ENCODE measurements around the gene AQP2.

AQP2 gene

DNA sequence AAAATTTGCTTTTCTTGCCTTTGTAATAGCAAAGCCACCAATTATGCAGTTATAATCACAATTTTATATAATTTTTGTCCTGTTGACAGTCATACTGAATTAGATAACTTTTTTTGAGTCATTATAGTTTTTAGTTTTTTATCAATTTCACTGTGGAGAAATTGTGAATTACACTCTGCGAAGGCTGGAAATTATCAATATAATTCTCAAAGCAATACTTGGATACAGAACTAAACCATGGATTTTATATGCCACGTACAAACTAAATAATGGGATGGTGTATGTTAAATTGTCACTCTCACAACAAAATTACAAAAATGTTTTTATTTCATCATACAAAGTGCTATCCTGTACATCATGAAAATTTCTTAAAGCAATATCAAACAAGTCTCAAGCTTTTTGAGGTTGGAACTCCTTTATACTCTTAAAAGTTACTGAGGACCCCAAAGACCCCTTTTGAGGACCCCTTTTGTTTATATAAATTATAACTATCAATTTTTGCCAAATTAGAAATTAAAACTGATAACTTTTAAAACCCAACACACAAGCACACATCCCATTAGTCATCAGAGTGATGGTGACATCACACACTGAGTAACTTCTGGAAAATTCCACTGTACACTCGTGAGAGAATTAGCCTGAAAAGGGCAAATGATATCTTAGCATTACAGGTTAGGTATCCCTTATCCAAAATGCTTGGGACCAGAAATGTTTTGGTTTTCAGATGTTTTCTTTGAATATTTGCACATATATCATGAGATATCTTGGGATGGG is 19.8 kb upstream of the AQP2 start:
- CTCF ChIA-PET: interaction anchor here (0.5 to 4.8 kb wide), 5 partner anchors 13 to 92 kb away, joined by 4 to 29 read pairs (median 5); no protein-coding TSS in a partner anchor
- H3K27ac ChIP-seq (ENCODE audit: extremely low read depth, low read depth, low read length): no peak overlapping the region
- no peaks in the 10 kb centered on the region for H3K4me1 ChIP-seq (ENCODE audit: control insufficient read depth, insufficient read depth, low read length)

DNA sequence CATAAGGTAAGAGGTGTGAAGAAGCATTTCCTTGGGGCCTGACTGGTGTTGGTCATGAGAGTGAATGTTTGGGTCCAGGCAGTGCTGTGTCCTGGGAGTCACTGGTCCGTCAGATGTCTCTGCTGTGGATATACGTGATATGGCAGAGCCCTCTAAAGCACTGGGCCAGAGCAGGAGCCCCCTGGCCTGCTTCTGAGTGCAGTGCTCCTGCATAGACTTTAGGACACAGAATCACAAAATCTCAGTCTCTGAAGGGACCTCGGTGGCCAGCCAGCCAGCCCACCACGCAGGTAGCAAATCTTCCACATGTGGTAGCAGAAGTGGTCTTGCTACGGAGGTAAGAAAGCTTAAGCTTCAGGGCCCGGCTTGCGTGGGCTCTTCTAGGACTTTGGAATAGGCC is 18.5 kb upstream of the AQP2 start:
- Histone ChIP-seq H3K4me3 (ENCODE audit: low read depth, low read length) (no peak overlapping the region), H3K9me3 (ENCODE audit: control insufficient read depth, insufficient read depth, low read depth, low read length) (no peaks in the 10 kb centered on the region), H3K27ac (ENCODE audit: extremely low read depth, low read depth, low read length) (no peak overlapping the region), H3K4me1 (ENCODE audit: control insufficient read depth, insufficient read depth, low read length) (no peaks in the 10 kb centered on the region), H3K36me3 (ENCODE audit: control insufficient read depth in 2 of 2, insufficient read depth in 1 of 2, low read length in 2 of 2) (no peaks in the 10 kb centered on the region)
- ChIA-PET CTCF (interaction anchor here (0.7 to 3.7 kb wide), 5 partner anchors 8 to 138 kb away, joined by 3 to 11 read pairs (median 3); no protein-coding TSS in a partner anchor), POLR2A (no interaction called here)
- TF ChIP-seq ZBTB21 (tag by site-specific recombination; IDR thresholded peaks at IDR 0.05) (no peak), ZNF121 (tag by site-specific recombination; IDR thresholded peaks at IDR 0.05) (no peak), ZBTB8A (tag by site-specific recombination; IDR thresholded peaks at IDR 0.05) (no peak), ZFHX2 (tag by site-specific recombination; conservative IDR thresholded peaks at IDR 0.05) (no peak), ZNF146 (tag by site-specific recombination; IDR thresholded peaks at IDR 0.05) (no peak), ZNF274 (IDR thresholded peaks at IDR 0.05; ENCODE audit: low read length) (no peak), ZNF274 (tag by site-specific recombination; IDR thresholded peaks at IDR 0.05; ENCODE audit: borderline replicate concordance) (no peak), ZNF302 (tag by site-specific recombination; IDR thresholded peaks at IDR 0.05; ENCODE audit: low read depth) (no peak), ZBTB1 (tag by site-specific recombination; IDR thresholded peaks at IDR 0.05) (no peak), GLIS1 (tag by site-specific recombination; IDR thresholded peaks at IDR 0.05) (no peak), ZNF214 (tag by site-specific recombination; IDR thresholded peaks at IDR 0.05; ENCODE audit: borderline replicate concordance) (no peak), ZNF423 (tag by site-specific recombination; IDR thresholded peaks at IDR 0.05) (no peak), ZNF660 (tag by site-specific recombination; IDR thresholded peaks at IDR 0.05) (no peak), ZNF174 (tag by site-specific recombination; IDR thresholded peaks at IDR 0.05) (no peak)
- TF ChIP-seq, protein P1, sequence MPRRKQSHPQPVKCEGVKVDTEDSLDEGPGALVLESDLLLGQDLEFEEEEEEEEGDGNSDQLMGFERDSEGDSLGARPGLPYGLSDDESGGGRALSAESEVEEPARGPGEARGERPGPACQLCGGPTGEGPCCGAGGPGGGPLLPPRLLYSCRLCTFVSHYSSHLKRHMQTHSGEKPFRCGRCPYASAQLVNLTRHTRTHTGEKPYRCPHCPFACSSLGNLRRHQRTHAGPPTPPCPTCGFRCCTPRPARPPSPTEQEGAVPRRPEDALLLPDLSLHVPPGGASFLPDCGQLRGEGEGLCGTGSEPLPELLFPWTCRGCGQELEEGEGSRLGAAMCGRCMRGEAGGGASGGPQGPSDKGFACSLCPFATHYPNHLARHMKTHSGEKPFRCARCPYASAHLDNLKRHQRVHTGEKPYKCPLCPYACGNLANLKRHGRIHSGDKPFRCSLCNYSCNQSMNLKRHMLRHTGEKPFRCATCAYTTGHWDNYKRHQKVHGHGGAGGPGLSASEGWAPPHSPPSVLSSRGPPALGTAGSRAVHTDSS (tag by site-specific recombination; IDR thresholded peaks at IDR 0.05): no peak

More for the DNA sequence above, 19.8 kb upstream of the AQP2 start:
- TF ChIP-seq ZNF335 (tag by site-specific recombination; conservative IDR thresholded peaks at IDR 0.05): peak; percentile 75
- TF ChIP-seq, protein P2, sequence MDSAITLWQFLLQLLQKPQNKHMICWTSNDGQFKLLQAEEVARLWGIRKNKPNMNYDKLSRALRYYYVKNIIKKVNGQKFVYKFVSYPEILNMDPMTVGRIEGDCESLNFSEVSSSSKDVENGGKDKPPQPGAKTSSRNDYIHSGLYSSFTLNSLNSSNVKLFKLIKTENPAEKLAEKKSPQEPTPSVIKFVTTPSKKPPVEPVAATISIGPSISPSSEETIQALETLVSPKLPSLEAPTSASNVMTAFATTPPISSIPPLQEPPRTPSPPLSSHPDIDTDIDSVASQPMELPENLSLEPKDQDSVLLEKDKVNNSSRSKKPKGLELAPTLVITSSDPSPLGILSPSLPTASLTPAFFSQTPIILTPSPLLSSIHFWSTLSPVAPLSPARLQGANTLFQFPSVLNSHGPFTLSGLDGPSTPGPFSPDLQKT (IDR thresholded peaks at IDR 0.05; ENCODE audit: borderline replicate concordance, low read depth, low read length): no peak
- POLR2A ChIA-PET: no interaction called here
- H3K4me3 ChIP-seq (ENCODE audit: low read depth, low read length): no peak overlapping the region
- H3K36me3 ChIP-seq (ENCODE audit: control insufficient read depth in 2 of 2, insufficient read depth in 1 of 2, low read length in 2 of 2): no peaks in the 10 kb centered on the region
- H3K9me3 ChIP-seq (ENCODE audit: control insufficient read depth, insufficient read depth, low read depth, low read length): no peaks in the 10 kb centered on the region

DNA sequence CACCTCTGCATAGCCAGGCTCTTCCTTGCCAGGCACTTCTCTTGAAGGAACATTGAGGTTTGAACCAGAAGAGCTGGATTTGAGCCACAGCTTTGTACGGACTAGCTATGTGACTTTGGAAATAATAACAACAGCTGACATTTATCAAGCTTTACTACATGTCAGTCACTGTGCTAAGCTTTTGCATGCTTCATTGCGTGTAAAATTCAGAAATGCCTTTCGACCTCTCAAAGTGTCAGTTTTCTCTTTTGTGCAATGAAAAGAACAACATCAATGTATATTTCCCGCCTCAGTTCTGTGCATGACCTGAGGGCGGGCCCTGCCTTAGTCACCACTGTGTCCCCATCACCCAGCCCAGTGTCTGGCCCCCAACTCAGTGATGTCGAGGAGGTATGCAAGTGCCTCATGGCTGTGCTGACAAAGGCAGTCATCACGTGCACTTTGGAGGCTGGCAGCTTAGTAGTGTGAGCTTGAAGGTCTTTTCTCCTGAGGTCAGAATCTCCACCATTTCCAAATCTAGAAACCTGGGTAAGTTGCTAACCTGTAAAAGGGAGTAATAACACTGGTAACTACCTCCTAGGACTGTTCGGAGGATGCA is 17.9 kb upstream of the AQP2 start:
- no peaks in the 10 kb centered on the region for H3K9me3 ChIP-seq (ENCODE audit: control insufficient read depth, insufficient read depth, low read depth, low read length)
- no peak overlapping the region for H3K4me3 ChIP-seq (ENCODE audit: low read depth, low read length)
- CTCF ChIA-PET: interaction anchor here (0.7 to 3.7 kb wide), 4 partner anchors 13 to 138 kb away, joined by 3 to 14 read pairs (median 7); no protein-coding TSS in a partner anchor
- H3K27ac ChIP-seq (ENCODE audit: extremely low read depth, low read depth, low read length): no peak overlapping the region
- POLR2A ChIA-PET: no interaction called here
- no peaks in the 10 kb centered on the region for H3K4me1 ChIP-seq (ENCODE audit: control insufficient read depth, insufficient read depth, low read length)
- H3K36me3 ChIP-seq (ENCODE audit: control insufficient read depth in 2 of 2, insufficient read depth in 1 of 2, low read length in 2 of 2): no peaks in the 10 kb centered on the region
- TF ChIP-seq WT1 (tag by site-specific recombination; IDR thresholded peaks at IDR 0.05) (no peak), OSR2 (tag by site-specific recombination; IDR thresholded peaks at IDR 0.05) (no peak), ZNF423 (tag by site-specific recombination; IDR thresholded peaks at IDR 0.05) (no peak), ZBTB17 (tag by site-specific recombination; IDR thresholded peaks at IDR 0.05) (no peak), ZBTB48 (tag by site-specific recombination; IDR thresholded peaks at IDR 0.05) (no peak), ZNF76 (tag by site-specific recombination; IDR thresholded peaks at IDR 0.05; ENCODE audit: borderline replicate concordance, low read depth) (no peak), ZNF837 (tag by site-specific recombination; IDR thresholded peaks at IDR 0.05) (no peak), ZNF624 (tag by site-specific recombination; IDR thresholded peaks at IDR 0.05) (no peak), ZNF544 (tag by site-specific recombination; IDR thresholded peaks at IDR 0.05) (no peak), ZNF112 (tag by site-specific recombination; IDR thresholded peaks at IDR 0.05) (no peak)
- TF ChIP-seq, protein P3, sequence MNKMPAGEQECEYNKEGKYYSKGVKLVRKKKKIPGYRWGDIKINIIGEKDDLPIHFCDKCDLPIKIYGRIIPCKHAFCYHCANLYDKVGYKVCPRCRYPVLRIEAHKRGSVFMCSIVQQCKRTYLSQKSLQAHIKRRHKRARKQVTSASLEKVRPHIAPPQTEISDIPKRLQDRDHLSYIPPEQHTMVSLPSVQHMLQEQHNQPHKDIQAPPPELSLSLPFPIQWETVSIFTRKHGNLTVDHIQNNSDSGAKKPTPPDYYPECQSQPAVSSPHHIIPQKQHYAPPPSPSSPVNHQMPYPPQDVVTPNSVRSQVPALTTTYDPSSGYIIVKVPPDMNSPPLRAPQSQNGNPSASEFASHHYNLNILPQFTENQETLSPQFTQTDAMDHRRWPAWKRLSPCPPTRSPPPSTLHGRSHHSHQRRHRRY (tag by site-specific recombination; IDR thresholded peaks at IDR 0.05): no peak
